Activated CD4-positive, alpha-beta T cell treated with anti-CD3 and anti-CD28 coated beads, Interleukin-2, amount 50 U/mL, for 1 hour (primary cell): ENCODE results near the gene CIC.
"Not testable (repeated sequence)": the region's sequence is repeated elsewhere in the genome, so short reads cannot be mapped to it uniquely, and the experiment has no call there.

Source experiments
- DNase-seq: peaks from one replicate; pipeline ENCODE4 v3.0.0-alpha.2; 2020

Gene CIC

DNA sequence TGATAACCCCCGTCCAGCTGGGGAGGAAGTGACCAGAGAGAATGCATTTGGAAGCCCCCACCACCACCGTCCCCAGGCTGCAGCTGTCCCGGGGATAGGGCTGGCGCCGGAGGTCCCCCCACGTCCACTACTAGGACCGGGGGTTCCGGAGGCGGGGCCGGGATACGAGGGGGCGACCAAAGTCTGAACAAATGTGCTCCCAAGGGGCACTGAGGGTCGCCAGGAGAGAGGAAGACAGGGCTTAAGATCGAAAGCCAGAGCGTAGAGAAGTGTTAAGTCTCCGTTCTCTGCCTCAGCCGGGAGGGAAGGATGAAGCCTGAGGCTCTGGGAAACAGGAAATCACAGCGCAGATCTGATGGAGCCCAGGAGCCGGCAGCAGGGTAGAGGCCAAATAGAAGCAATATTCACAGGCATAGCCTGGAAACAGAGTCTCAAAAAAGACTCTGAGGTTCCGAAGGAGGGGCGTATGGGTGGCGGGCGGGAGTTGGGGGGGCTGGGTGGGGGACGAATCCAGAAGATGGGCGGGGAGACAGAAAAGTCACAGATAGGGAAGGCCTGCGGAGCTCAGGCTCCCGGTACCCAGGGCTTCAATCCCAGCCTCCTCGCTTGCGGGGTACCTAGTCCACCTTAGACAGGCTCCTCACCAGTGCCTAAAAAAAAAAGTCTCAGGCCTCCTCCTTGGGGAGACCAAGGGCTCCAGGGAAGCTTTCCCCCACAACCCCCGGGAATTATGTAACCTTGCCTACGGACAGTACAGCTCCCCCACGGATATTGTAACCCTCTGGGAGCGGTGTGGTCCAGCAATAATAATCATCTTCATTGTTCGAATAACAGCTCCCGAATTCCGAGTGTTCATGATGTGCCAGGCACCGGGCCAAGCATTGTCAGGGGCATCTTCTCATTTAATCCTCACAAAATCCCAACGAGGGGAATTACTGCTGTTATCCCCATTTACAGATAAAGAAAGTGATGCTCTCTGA, 13.0 kb upstream of the CIC start:
- no peak for DNase-seq

DNA sequence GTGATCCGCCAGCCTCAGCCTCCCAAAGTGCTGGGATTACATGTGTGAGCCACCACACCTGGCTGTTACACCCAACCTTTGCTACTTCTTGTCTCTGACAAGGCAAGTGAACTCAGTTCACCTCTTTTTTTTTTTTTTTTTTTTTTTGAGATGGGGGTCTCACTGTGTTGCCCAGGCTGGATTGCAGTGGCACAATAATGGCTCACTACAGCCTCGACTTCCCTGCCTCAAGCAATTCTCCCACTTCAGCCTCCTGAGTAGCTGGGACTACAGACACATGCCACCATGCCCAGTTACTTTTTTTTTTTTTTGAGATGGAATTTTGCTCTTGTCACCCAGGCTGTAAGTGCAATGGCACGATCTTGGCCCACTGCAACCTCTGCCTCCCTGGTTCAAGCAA, 11.2 kb upstream of the CIC start:
- DNase-seq = not testable (repeated sequence)

GRCh38 chr19:42261763-42262162, 7.3 kb upstream of the CIC start:
- DNase-seq = no peak

- not testable (repeated sequence) for DNase-seq
Observed at GRCh38 chr19:42266105-42266504, 2.9 kb upstream of the CIC start.

DNA sequence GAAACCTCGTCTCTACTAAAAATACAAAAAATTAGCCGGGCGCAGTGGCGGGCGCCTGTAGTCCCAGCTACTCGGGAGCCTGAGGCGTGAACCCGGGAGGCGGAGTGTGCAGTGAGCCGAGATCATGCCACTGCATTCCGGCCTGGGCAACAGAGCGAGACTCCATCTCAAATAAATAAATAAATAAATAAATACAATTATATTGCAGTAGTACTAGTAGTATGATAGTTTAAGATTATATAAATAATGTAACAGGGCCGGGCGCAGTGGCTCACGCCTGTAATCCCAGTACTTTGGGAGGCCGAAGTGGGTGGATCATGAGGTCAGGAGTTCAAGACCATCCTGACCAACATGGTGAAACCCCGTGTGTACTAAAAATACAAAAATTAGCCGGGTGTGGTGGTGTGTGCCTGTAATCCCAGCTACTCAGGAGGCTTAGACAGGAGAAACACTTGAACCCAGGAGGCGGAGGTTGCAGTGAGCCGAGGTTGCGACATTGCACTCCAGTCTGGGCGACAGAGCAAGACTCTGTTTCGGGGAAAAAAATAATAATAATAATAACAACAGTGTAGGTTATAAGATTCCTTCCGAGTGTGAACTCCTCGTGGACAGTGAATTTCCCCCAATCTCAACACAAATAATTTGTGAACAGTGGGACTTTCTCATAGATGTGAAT, 2.0 kb upstream of the CIC start:
- DNase-seq = not testable (repeated sequence)

DNA sequence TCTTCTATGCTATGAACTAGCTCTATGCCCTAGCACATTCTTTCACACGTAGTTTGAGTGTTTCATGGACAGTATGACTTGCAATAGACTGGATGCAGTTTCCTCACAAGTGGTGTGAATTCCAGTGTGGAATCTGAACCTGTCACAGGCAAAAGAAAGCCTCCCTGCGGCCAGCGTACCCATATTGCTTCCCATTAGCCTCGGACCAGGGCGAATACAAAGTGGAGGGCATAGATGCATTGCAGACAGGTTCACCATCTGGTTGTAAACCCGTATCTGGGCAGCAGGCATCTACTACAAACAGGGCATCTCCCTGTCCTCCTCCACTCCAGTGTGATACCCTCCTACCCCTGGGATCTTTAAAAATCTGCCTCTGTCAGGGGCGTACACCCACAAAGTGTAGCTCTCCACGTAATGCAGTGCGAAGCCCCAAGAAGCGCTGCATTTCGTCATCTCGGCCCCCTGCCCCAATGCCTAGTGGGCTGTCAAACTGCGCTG, 1.4 kb upstream of the CIC start:
- DNase-seq = no peak

DNA sequence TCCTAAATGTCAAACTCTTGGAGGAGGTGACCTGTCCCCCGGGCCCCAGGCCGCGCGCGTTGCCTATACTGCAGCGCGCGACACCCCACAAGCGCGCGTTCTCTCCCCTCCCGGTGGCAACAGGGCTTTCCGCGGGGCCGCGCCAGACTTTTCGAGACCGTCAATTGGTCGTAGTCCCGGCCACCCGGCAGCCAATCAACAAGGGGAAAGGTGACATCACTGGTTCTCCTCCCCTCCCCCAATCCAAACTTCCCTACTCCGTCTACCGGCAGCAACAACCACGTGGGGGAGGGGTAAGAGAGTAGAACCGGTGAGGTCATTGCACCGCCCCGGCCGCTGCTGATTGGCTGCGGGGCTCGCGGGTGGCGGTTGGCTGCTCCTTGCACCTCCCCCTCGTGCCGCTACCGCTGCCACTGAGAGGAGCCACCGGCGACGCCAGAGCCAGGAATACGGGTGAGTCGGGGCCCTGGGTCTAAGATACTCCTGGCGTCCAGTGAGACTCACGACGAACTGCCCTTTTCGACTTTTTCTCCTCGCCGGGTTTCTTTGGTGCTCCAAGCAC, 829 bp upstream of the CIC start:
- DNase-seq = peak; percentile 96

GRCh38 chr19:42269478-42270345, 660 bp downstream of the CIC start:
- DNase-seq = no peak

- peak; percentile 63 for DNase-seq
Observed at GRCh38 chr19:42270346-42271044, 1.4 kb downstream of the CIC start.

GRCh38 chr19:42271045-42271419, 2.0 kb downstream of the CIC start:
- no peak for DNase-seq

DNA sequence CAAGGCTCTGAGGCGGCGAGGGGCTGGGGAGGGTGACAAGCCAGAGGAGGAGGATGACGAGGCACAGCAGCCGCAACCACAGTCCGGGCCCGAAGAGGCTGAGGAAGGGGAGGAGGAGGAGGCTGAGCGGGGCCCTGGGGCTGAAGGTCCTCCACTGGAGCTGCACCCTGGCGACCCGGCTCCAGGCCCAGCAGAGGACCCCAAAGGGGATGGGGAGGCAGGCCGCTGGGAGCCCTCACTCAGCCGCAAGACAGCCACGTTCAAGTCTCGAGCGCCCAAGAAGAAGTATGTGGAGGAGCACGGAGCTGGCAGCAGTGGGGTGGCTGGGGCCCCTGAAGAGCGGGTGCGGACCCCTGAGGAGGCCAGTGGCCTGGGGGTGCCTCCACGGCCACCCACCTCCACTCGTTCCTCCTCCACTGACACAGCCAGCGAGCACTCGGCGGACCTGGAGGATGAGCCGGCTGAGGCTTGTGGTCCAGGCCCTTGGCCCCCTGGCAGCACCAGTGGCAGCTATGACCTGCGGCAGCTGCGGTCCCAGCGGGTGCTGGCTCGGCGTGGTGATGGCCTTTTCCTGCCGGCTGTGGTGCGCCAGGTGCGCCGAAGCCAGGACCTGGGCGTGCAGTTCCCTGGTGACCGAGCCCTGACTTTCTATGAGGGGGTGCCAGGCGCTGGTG, 2.9 kb downstream of the CIC start:
- DNase-seq = no peak

- DNase-seq = no peak
Observed at GRCh38 chr19:42272535-42272897, 3.5 kb downstream of the CIC start.

GRCh38 chr19:42272989-42273406, 3.9 kb downstream of the CIC start:
- DNase-seq = no peak

- no peak for DNase-seq
Observed at GRCh38 chr19:42273407-42274064, 4.5 kb downstream of the CIC start.

- no peak for DNase-seq
Observed at GRCh38 chr19:42274065-42274682, 5.1 kb downstream of the CIC start.

- DNase-seq = no peak
Observed at GRCh38 chr19:42275103-42275502, 6.1 kb downstream of the CIC start.

DNA sequence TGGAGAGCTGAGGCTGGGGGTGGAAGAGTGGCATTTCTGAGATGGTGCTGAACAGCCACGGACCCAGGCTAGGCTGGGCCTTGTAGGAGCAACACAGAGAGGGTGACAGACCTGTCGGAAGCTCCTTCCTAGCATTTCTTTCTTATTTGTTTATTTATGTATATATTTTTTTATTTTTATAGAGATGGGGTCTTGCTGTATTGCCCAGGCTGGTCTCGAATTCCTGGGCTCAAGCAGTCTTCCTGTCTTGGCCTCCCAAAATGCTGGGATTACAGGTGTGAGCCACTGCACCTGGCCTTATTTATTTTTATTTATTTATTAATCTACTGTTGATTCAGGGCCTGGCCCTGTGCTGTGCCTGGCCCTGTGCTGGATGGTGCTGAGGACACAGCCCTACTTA, 6.5 kb downstream of the CIC start:
- DNase-seq = no peak

- no peak for DNase-seq
Observed at GRCh38 chr19:42276284-42276683, 7.2 kb downstream of the CIC start.

DNA sequence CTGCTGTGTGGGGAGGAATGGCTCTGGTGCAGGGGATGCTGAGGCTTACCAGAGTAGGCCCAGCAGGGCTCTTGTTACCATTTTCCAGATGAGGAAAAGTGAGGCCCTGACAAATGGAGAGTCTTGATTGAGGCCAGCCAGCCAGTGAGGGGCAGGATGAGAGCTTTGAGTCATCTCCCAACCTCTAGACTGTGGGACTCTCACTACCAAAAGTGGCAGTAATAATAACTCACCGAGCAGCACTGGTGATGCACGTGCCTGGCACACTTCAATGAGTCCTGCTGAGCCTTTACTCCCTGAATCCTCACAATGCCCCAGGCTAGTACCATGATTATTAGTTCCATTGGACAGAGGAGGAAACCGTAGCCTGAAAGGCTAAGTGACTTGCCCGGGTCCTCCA, 7.8 kb downstream of the CIC start:
- no peak for DNase-seq

GRCh38 chr19:42277821-42278451, 8.9 kb downstream of the CIC start:
- no peak for DNase-seq
